CD4-positive, alpha-beta memory T cell (primary cell): Measurements from ENCODE around the gene PIP4K2A. TPM values are rescaled to one million over a fixed set of nuclear protein-coding genes. Genes with fewer than 3 reads are reported as not detected.

Experiments
- CTCF ChIA-PET: fragments of 350-600 bp; sonication (Branson Sonifier 250); formaldehyde crosslinking; loops from one replicate; lab custom pipeline; 2021; ENCODE audit warnings: inconsistent platforms; ENCODE audit not compliant: partially characterized antibody; lab: Charles Lee
- POLR2A ChIA-PET: fragments of 350-600 bp; sonication (Branson Sonifier 250); formaldehyde crosslinking; loops from one replicate; lab custom pipeline; 2021; ENCODE audit not compliant: partially characterized antibody; lab: Charles Lee
- DNase-seq, 5 donors: peaks; one replicate each; pipeline versions ENCODE4 v3.0.0 to v3.0.0-alpha.2; 2020 to 2022; ENCODE audit warnings: mixed read lengths in 1 of 5
- H3K27ac ChIP-seq: one replicate; pipeline ENCODE4 v1.7.0; 2013; ENCODE audit warnings: low read depth, low read length
- H3K27me3 ChIP-seq: 2 replicates; pipeline ENCODE4 v1.7.0; 2013; ENCODE audit warnings: mild to moderate bottlenecking, low read length, moderate library complexity; ENCODE audit not compliant: insufficient read depth
- H3K36me3 ChIP-seq: 2 replicates; pipeline ENCODE4 v1.7.0; 2013; ENCODE audit warnings: mild to moderate bottlenecking, low read length, moderate library complexity; ENCODE audit not compliant: insufficient read depth
- H3K4me1 ChIP-seq: 2 replicates; pipeline ENCODE4 v1.7.0; 2013; ENCODE audit warnings: mild to moderate bottlenecking, low read length, moderate library complexity; ENCODE audit not compliant: insufficient read depth
- H3K4me3 ChIP-seq, 2 donors: one replicate each; pipeline ENCODE4 v1.7.0; 2013; ENCODE audit warnings: low read length in 2 of 2, mild to moderate bottlenecking in 1 of 2
- H3K9me3 ChIP-seq, 2 donors: one replicate each; pipeline ENCODE4 v1.7.0; 2013; ENCODE audit warnings: low read length in 2 of 2, control low read depth in 1 of 2; ENCODE audit not compliant: control insufficient read depth in 1 of 2
- H3K27ac Mint-ChIP-seq, 7 donors: one replicate each; pipeline ENCODE4 v1.8.0; 2020 to 2021; ENCODE audit warnings: mixed read lengths in 7 of 7, mild to moderate bottlenecking in 6 of 7, inconsistent platforms in 3 of 7, moderate library complexity in 3 of 7
- H3K27me3 Mint-ChIP-seq, 2 donors: one replicate each; pipeline ENCODE4 v1.8.0; 2020 to 2021; ENCODE audit warnings: mixed read lengths in 2 of 2
- H3K36me3 Mint-ChIP-seq, 2 donors: one replicate each; pipeline ENCODE4 v1.8.0; 2020 to 2021; ENCODE audit warnings: mixed read lengths in 2 of 2, inconsistent platforms in 1 of 2, mild to moderate bottlenecking in 1 of 2
- H3K4me1 Mint-ChIP-seq, 4 donors: one replicate each; pipeline ENCODE4 v1.8.0; 2020 to 2021; ENCODE audit warnings: mixed read lengths in 4 of 4, mild to moderate bottlenecking in 1 of 4
- H3K4me3 Mint-ChIP-seq, 8 donors: one replicate each; pipeline ENCODE4 v1.8.0; 2020 to 2021; ENCODE audit warnings: mixed read lengths in 8 of 8, mild to moderate bottlenecking in 7 of 8, moderate library complexity in 6 of 8, inconsistent platforms in 3 of 8
- H3K9me3 Mint-ChIP-seq, 8 donors: one replicate each; pipeline ENCODE4 v1.8.0; 2020 to 2021; ENCODE audit warnings: mixed read lengths in 8 of 8, mild to moderate bottlenecking in 5 of 8, inconsistent platforms in 3 of 8, moderate library complexity in 1 of 8
- intact Hi-C: fragments of 100-400 bp; cut with micrococcal nuclease; formaldehyde crosslinking; loops from one replicate; pipeline ENCODE4 v1.15.1; 2023
- polyA plus RNA-seq, 2 donors: library from polyadenylated mRNA; unstranded; fragments of 300-500 nt; fragmentation: Illumina TruSeq; gene quantifications; one replicate each; pipeline ENCODE4 v1.2.3, GENCODE V29; 2021
- total RNA-seq, 2 experiments: library from RNA; stranded (reverse); gene quantifications; one replicate each; pipeline ENCODE4 v1.2.3, GENCODE V29; 2021

The PIP4K2A gene
- total and polyA plus RNA-seq, 4 experiments from 2014 or later: 33.4 to 179 (median 129) TPM

GRCh38 chr10:22628309-22628708 is 86.1 kb downstream of the PIP4K2A start:
- intact Hi-C loops: loop anchor here (2.0 kb wide), 1 partner anchor 20 kb away; no protein-coding TSS in a partner anchor
- H3K27ac Mint-ChIP-seq: peak overlapping the region; percentile 82 to 97 (median 92)
- Histone ChIP-seq H3K9me3 (no peaks in the 10 kb centered on the region), H3K27me3 (no peaks in the 10 kb centered on the region), H3K4me1 (peaks cover 99% of the 10 kb centered on the region), H3K4me3 (no peak overlapping the region), H3K27ac (peak overlapping the region; percentile 64), H3K36me3 (no peaks in the 10 kb centered on the region)
- H3K27me3 Mint-ChIP-seq: no peaks in the 10 kb centered on the region
- H3K36me3 Mint-ChIP-seq: no peaks in the 10 kb centered on the region
- H3K4me3 Mint-ChIP-seq: peak overlapping the region; percentile 45 to 89 (median 66)
- DNase-seq: no peak
- peaks cover 78 to 98% (median 91%) of the 10 kb centered on the region in 4 donors for H3K4me1 Mint-ChIP-seq
- no peaks in the 10 kb centered on the region for H3K9me3 Mint-ChIP-seq
- CTCF ChIA-PET: interaction anchor here (0.9 to 3.9 kb wide), 5 partner anchors 11 to 54 kb away, joined by 3 to 15 read pairs (median 6); no protein-coding TSS in a partner anchor
- POLR2A ChIA-PET: interaction anchor here (0.6 to 30.6 kb wide), 4 partner anchors 15 to 811 kb away, joined by 3 to 895 read pairs (median 170); partner anchors contain the start of gene OTUD1

GRCh38 chr10:22626784-22627183 is 87.6 kb downstream of the PIP4K2A start:
- peak overlapping the region; percentile 3 to 75 (median 58) for H3K4me3 Mint-ChIP-seq
- H3K4me3 ChIP-seq: no peak overlapping the region
- peaks cover 74 to 98% (median 89%) of the 10 kb centered on the region in 4 donors for H3K4me1 Mint-ChIP-seq
- ChIA-PET POLR2A (interaction anchor here (0.6 to 30.6 kb wide), 9 partner anchors 9 to 301 kb away, joined by 3 to 895 read pairs (median 5); no protein-coding TSS in a partner anchor), CTCF (interaction anchor here (0.6 to 1.9 kb wide), 9 partner anchors 10 to 76 kb away, joined by 3 to 9 read pairs (median 3); no protein-coding TSS in a partner anchor)
- H3K27me3 Mint-ChIP-seq: no peaks in the 10 kb centered on the region
- peaks cover 99% of the 10 kb centered on the region for H3K4me1 ChIP-seq
- H3K27ac Mint-ChIP-seq: peak overlapping the region; percentile 79 to 96 (median 87)
- H3K36me3 ChIP-seq: no peaks in the 10 kb centered on the region
- peaks cover 1 to 3% of the 10 kb centered on the region in 2 donors for H3K36me3 Mint-ChIP-seq
- DNase-seq: no peak
- H3K9me3 Mint-ChIP-seq: no peaks in the 10 kb centered on the region
- no peaks in the 10 kb centered on the region for H3K9me3 ChIP-seq
- intact Hi-C loops: no loop called here
- H3K27ac ChIP-seq: peak overlapping the region; percentile 40
- no peaks in the 10 kb centered on the region for H3K27me3 ChIP-seq

GRCh38 chr10:22625516-22626290 is 88.7 kb downstream of the PIP4K2A start:
- POLR2A ChIA-PET: interaction anchor here (1.0 to 30.6 kb wide), 6 partner anchors 13 to 189 kb away, joined by 3 to 895 read pairs (median 6); no protein-coding TSS in a partner anchor
- Histone ChIP-seq H3K4me3 (no peak overlapping the region), H3K36me3 (no peaks in the 10 kb centered on the region)

GRCh38 chr10:22624287-22624738 is 90.1 kb downstream of the PIP4K2A start:
- peak overlapping the region; percentile 26 to 96 (median 89) for H3K27ac Mint-ChIP-seq
- no peaks in the 10 kb centered on the region for H3K9me3 Mint-ChIP-seq
- no peaks in the 10 kb centered on the region for H3K27me3 ChIP-seq
- peaks cover 99% of the 10 kb centered on the region for H3K4me1 ChIP-seq
- peaks cover 80 to 100% (median 91%) of the 10 kb centered on the region in 4 donors for H3K4me1 Mint-ChIP-seq
- no peaks in the 10 kb centered on the region for H3K27me3 Mint-ChIP-seq
- intact Hi-C loops: loop anchor here (1.0 to 2.0 kb wide), 3 partner anchors 8 to 42 kb away; no protein-coding TSS in a partner anchor
- no peaks in the 10 kb centered on the region for H3K36me3 ChIP-seq
- CTCF ChIA-PET: interaction anchor here (1.0 to 2.0 kb wide), 7 partner anchors 10 to 30 kb away, joined by 3 to 11 read pairs (median 4); no protein-coding TSS in a partner anchor
- no peak overlapping the region for H3K4me3 ChIP-seq
- H3K9me3 ChIP-seq: no peaks in the 10 kb centered on the region
- H3K36me3 Mint-ChIP-seq: peaks cover 4% of the 10 kb centered on the region in 2 donors
- H3K27ac ChIP-seq: peak overlapping the region; percentile 40
- POLR2A ChIA-PET: interaction anchor here (0.6 to 30.6 kb wide), 12 partner anchors 11 to 698 kb away, joined by 3 to 895 read pairs (median 6); partner anchors contain the start of gene PIP4K2A
- no peak for DNase-seq
- peak overlapping the region; percentile 1 to 85 (median 66) for H3K4me3 Mint-ChIP-seq

More at GRCh38 chr10:22625516-22626290, 88.7 kb downstream of the PIP4K2A start:
- Histone ChIP-seq H3K27me3 (no peaks in the 10 kb centered on the region), H3K9me3 (no peaks in the 10 kb centered on the region), H3K27ac (peak overlapping the region; percentile 40), H3K4me1 (peaks cover 99% of the 10 kb centered on the region)
- Mint-ChIP-seq H3K27me3 (no peaks in the 10 kb centered on the region), H3K4me3 (peak overlapping the region in 7 of 8 donors; percentile 41 to 85 (median 68)), H3K9me3 (no peaks in the 10 kb centered on the region), H3K4me1 (peaks cover 78 to 99% (median 88%) of the 10 kb centered on the region in 4 donors), H3K36me3 (peaks cover 4% of the 10 kb centered on the region in 2 donors), H3K27ac (peak overlapping the region; percentile 82 to 96 (median 88))
- DNase-seq: no peak
- CTCF ChIA-PET: interaction anchor here (0.9 to 1.9 kb wide), 10 partner anchors 9 to 75 kb away, joined by 3 to 9 read pairs (median 3); no protein-coding TSS in a partner anchor
- intact Hi-C loops: loop anchor here (2.0 kb wide), 2 partner anchors 15 to 41 kb away; no protein-coding TSS in a partner anchor

- H3K27ac ChIP-seq: peak overlapping the region; percentile 40
Observed at GRCh38 chr10:22623633-22624253, 90.6 kb downstream of the PIP4K2A start.

GRCh38 chr10:22622242-22622806 is 92.1 kb downstream of the PIP4K2A start:
- Histone ChIP-seq H3K27me3 (no peaks in the 10 kb centered on the region), H3K27ac (no peak overlapping the region), H3K9me3 (no peaks in the 10 kb centered on the region), H3K4me1 (peaks cover 98% of the 10 kb centered on the region), H3K36me3 (no peaks in the 10 kb centered on the region), H3K4me3 (no peak overlapping the region)
- intact Hi-C loops: no loop called here
- peak overlapping the region in 2 of 8 donors; percentile 8 to 41 for H3K4me3 Mint-ChIP-seq
- H3K36me3 Mint-ChIP-seq: peaks cover 4 to 6% of the 10 kb centered on the region in 2 donors
- H3K4me1 Mint-ChIP-seq: peaks cover 78 to 100% (median 91%) of the 10 kb centered on the region in 4 donors
- DNase-seq: no peak
- POLR2A ChIA-PET: interaction anchor here (1.6 to 30.6 kb wide), 9 partner anchors 6 to 186 kb away, joined by 4 to 895 read pairs (median 9); partner anchors contain the start of gene PIP4K2A
- CTCF ChIA-PET: interaction anchor here (0.6 to 2.0 kb wide), 7 partner anchors 8 to 35 kb away, joined by 3 to 11 read pairs (median 7); no protein-coding TSS in a partner anchor
- no peaks in the 10 kb centered on the region for H3K27me3 Mint-ChIP-seq
- no peaks in the 10 kb centered on the region for H3K9me3 Mint-ChIP-seq
- peak overlapping the region; percentile 13 to 92 (median 87) for H3K27ac Mint-ChIP-seq

More at GRCh38 chr10:22623633-22624253, 90.6 kb downstream of the PIP4K2A start:
- POLR2A ChIA-PET: interaction anchor here (0.8 to 30.6 kb wide), 12 partner anchors 8 to 187 kb away, joined by 3 to 895 read pairs (median 6); partner anchors contain the start of gene PIP4K2A
- H3K4me1 Mint-ChIP-seq: peaks cover 77 to 100% (median 90%) of the 10 kb centered on the region in 4 donors
- H3K9me3 Mint-ChIP-seq: no peaks in the 10 kb centered on the region
- DNase-seq: no peak
- Histone ChIP-seq H3K9me3 (no peaks in the 10 kb centered on the region), H3K4me3 (no peak overlapping the region), H3K36me3 (no peaks in the 10 kb centered on the region), H3K4me1 (peaks cover 97% of the 10 kb centered on the region), H3K27me3 (no peaks in the 10 kb centered on the region)
- intact Hi-C loops: loop anchor here (1.0 to 2.0 kb wide), 3 partner anchors 7 to 43 kb away; no protein-coding TSS in a partner anchor
- peak overlapping the region; percentile 1 to 85 (median 66) for H3K4me3 Mint-ChIP-seq
- H3K36me3 Mint-ChIP-seq: peaks cover 4 to 6% of the 10 kb centered on the region in 2 donors
- H3K27me3 Mint-ChIP-seq: no peaks in the 10 kb centered on the region
- CTCF ChIA-PET: interaction anchor here (0.8 to 2.0 kb wide), 10 partner anchors 8 to 49 kb away, joined by 3 to 11 read pairs (median 5); no protein-coding TSS in a partner anchor
- H3K27ac Mint-ChIP-seq: peak overlapping the region; percentile 82 to 96 (median 89)
